H7 (cell line): Measurements from ENCODE around the gene DUSP8. TPM values are rescaled to one million over a fixed set of nuclear protein-coding genes. Genes with fewer than 3 reads are reported as not detected.
"Not testable (repeated sequence)": the region's sequence is repeated elsewhere in the genome, so short reads cannot be mapped to it uniquely, and the experiment has no call there.

ENCODE experiments used
- DNase-seq: peaks from one replicate; pipeline ENCODE4 v3.0.0; 2012
- H3K27me3 ChIP-seq: 2 replicates; pipeline ENCODE4 v1.6.0; 2011; ENCODE audit warnings: mild to moderate bottlenecking, low read length; ENCODE audit not compliant: control insufficient read depth, insufficient read depth
- H3K36me3 ChIP-seq: replicated peaks from 2 replicates; pipeline ENCODE4 v1.5.1; 2011; ENCODE audit warnings: low read length; ENCODE audit not compliant: control insufficient read depth, insufficient read depth
- H3K4me3 ChIP-seq: 2 replicates; pipeline ENCODE4 v1.5.1; 2011; ENCODE audit warnings: low read depth, mild to moderate bottlenecking, control low read depth, low read length, moderate library complexity; ENCODE audit not compliant: insufficient read depth
- total RNA-seq: library from RNA; depleted of rRNA; stranded (reverse); fragments of >200 nt; shearing (Covaris generic); gene quantifications from 2 replicates; pipeline ENCODE4 v1.2.3, GENCODE V29; 2014

DUSP8 gene
- total RNA-seq, 1 experiment from 2014 or later, result 1.7 TPM

DNA sequence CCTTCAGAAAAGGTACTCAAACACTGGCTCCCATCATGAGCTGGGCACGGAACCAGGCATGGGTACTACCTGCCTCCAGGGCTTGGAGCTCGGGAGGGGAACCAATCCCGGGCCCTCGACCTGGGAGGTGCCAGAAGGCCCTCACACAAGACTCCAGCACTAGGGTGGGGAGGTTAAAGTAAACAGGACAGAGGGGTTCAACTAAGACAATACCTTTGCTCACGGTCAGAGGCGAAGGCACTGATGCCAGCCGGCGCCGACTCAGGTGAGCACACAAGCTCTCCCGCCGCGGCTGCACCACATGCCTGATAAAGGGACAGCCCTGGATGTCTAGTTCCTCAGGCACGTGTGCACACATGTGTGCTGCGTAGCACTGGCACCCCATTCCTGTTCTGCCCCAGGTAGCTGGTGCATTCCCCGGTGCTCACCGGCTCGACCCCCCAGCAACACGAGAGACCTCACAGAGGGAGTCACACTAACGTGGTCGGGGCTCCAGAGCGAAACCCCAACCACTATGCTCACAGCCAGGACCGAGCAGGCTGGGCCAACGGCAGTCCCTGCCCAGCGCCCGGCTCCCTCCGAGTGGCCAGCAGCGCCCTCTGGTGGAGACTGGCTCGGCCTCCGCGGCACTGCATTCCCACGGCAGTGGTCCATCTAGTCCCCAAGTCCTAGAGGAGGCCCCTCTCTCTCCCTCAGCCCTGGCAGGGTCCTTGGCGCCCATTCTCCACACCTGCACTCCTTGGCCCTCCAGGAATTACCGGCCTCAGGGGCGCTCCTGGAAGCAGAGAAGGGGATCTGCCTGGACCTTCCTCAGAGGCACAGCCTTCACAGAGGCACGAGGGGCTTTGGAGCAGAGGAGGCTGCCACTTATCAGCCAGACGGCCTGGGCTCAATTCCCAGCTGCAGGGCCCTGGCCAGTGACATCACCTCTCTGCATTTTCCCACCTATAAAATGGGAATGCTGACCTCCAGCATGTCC is 56.7 kb downstream of the DUSP8 start:
- Histone ChIP-seq H3K36me3 (no peaks in the 10 kb centered on the region; the same call in 1 of the 2 replicates), H3K27me3 (no peaks in the 10 kb centered on the region), H3K4me3 (no peak overlapping the region)
- peak; percentile 98 for DNase-seq

DNA sequence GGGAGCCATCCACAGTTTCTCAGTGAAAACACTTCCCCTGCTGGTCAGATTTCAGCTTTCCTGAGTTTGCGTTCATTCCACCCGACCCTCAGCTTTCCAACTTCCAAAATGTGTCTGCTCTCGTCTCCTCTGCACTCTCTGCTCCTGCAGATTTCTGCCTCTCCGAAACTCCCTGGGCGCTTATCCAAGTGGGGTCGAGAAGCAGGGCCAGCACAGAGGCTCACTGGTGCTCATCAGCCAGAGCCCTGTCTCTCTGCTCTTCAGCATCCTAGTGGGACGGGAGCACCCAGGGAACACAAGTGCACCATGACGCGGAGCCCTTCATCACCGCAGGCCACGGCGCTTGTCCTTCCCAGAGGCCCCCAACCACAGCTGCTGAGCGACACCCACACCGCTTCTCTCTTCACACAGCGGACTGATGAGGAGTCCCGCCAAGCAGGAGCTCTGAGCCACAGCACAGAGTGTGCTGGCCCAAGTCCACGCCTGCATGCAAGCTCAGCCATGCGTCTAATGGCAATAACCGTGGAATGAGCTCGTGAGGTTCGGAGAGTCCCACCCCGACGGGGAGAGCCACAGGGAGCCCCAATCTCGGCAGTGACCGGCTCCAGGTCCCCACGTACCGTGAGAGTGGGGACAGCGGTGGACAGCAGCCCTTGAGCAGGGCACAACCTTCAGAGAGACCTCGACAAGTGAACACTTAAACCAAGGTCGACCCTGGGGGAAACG is 57.6 kb downstream of the DUSP8 start:
- no peaks in the 10 kb centered on the region; the same call in 1 of the 2 replicates for H3K36me3 ChIP-seq
- H3K27me3 ChIP-seq, result no peaks in the 10 kb centered on the region
- no peak overlapping the region for H3K4me3 ChIP-seq
- no peak for DNase-seq

DNA sequence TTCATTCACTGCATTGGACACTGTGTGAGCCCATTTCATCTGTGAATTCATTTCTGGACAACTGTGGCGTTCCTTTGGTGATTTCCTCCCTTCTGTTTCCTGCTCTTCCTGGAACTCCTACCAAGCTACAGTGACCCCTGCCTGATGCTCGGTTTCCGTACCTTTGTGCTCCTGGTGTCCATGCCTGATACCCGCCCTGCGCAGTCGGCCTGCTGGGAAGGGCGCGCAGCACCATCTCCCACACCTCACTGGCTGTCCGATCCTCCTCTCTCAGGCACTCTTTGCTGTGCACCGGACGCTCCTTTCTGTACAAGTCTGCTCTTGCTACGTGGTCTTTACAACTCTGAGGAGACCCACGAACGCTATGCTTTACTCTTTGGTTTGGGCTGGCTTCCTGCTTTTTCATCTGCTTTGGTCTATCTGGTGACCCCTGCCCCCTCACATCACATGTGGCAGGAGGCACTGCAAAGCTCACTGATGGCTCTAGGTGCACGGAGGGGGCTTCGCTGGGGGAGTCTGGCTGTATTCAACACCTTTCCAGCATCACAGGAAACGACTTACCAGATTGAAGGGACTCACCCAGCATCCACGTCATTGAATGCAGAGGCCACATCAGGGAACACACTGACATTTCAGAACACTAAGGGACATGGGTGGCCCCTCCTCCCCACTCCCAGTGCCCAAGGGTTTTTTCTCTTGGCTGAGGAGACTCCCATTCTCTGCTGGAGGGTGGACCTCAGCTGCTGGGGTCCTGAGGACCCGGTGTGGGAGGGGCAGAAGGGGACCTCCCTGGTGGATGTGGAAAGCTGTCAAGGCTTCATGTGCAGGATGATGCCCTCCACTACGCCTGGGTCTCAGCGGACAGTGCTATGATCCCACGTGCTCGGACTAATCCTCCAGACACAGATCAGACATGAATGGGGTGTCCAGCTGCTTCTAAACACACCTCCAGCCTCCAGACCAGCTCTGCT is 58.5 kb downstream of the DUSP8 start:
- DNase-seq, result no peak
- Histone ChIP-seq H3K36me3 (no peaks in the 10 kb centered on the region), H3K4me3 (no peak overlapping the region), H3K27me3 (no peaks in the 10 kb centered on the region)

DNA sequence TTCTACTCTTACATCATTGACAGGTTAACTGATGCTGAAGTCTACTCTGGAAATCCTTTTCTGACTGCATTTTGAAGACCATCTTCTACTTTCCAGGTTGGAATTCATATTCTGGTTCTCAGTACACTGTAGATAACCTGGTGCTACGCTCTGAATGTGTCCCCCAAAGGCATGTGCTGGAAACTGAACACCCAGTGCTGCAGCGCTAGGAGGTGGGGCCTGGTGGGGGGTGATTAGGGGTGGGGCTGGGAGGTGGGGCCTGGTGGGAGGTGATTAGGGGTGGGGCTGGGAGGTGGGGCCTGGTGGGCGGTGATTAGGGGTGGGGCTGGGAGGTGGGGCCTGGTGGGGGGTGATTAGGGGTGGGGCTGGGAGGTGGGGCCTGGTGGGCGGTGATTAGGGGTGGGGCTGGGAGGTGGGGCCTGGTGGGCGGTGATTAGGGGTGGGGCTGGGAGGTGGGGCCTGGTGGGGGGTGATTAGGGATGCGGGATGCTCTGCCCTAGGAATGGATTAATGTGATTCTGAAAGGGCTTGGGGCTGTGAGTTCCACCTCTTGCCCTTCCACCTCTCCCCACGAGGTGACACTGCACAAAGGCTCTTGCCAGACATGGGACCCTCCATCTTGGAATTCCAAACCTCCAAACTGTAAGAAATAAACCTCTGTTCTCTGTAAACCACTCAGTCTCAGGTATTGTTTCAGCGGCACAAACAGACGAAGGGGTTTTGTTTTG is 59.4 kb downstream of the DUSP8 start:
- H3K4me3 ChIP-seq, H3K27me3 ChIP-seq, H3K36me3 ChIP-seq: not testable (repeated sequence)
- peak; percentile 96 for DNase-seq

DNA sequence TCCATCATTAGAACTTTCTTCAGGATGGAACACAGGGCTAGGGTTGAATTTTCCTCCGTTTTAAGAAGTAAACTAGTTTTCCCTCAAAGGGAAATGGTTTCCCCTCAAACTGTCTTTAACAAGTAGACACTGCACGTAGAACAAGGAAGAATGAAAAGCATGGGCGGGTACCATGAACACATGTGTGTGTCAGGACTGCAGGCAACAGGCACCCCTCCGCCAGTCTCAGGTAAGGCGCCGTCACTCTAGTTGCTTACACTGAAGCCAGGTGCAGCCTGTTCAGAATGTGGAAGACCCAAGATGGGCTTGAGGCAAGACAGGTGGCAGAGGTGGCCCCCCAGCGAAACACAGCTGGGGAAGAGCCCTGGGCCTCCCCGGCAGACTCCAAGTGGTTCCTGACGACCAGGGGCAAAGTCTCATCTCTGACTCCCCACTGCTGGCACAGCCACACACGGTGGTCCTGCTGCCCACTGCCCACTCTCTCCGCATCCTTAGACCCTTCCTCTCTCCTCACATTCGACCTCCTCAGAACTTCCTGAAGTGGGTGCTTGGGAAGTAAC is 60.1 kb downstream of the DUSP8 start:
- DNase-seq, result no peak
- H3K4me3 ChIP-seq, result no peak overlapping the region
- no peaks in the 10 kb centered on the region for H3K36me3 ChIP-seq

DNA sequence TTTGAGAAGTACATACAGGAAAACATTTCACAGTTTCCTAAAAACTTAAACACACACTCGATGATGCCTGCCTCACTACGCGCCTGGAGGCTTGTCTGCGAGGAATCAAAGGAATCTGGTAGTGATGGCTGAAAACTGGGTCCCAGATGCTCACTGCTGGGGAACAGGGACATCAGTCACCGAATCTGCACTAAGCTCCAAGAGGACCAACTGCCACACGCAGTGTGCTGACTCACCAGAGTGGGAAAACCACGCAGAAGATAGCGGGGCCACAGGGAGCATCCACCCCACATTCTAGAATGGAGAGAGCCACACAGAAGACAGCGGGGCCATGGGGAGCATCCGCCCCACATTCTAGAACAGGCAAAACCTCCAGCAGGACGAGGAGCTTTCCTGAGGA is 61.1 kb downstream of the DUSP8 start:
- H3K36me3 ChIP-seq, result no peaks in the 10 kb centered on the region
- H3K4me3 ChIP-seq, result no peak overlapping the region
- no peak for DNase-seq
- no peaks in the 10 kb centered on the region for H3K27me3 ChIP-seq

More for the DNA sequence above, 60.1 kb downstream of the DUSP8 start:
- no peaks in the 10 kb centered on the region for H3K27me3 ChIP-seq

DNA sequence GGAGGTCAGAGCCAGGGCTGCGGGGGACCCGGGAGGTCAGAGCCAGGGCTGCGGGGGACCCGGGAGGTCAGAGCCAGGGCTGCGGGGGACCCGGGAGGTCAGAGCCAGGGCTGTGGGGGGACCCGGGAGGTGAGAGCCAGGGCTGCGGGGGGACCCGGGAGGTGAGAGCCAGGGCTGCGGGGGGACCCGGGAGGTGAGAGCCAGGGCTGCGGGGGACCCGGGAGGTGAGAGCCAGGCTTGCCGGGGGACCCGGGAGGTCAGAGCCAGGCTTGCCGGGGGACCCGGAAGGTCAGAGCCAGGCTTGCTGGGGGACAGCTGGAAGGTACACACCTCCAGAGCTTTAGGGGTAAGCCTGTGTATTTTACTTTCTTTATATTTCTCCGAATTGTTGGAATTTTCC is 61.7 kb downstream of the DUSP8 start:
- not testable (repeated sequence) for H3K36me3 ChIP-seq, H3K27me3 ChIP-seq, DNase-seq, H3K4me3 ChIP-seq

DNA sequence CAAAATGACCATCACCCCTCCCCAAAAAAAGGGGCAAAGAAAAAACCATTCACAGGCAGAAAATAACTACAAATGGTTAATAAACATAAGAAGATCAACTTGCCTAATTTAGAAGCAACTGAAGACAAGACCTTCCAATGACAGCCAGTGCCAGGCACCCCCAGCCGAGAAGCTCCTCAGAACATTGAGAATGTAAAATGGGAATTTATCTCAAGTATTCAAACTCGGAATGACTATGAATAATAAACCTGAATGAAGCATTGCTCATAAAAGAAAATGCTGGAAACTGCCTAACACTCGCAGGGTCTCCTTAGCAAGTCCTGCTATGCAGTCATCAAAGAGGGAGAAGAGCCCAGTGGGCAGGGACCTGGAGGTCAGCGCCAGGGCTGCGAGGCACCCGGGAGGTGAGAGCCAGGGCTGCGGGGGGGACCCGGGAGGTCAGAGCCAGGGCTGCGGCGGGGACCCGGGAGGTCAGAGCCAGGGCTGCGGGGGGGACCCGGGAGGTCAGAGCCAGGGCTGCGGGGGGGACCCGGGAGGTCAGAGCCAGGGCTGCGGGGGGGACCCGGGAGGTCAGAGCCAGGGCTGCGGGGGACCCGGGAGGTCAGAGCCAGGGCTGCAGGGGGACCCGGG is 62.3 kb downstream of the DUSP8 start:
- DNase-seq, result no peak
- H3K36me3 ChIP-seq, result no peaks in the 10 kb centered on the region
- no peaks in the 10 kb centered on the region for H3K27me3 ChIP-seq
- H3K4me3 ChIP-seq, result no peak overlapping the region

DNA sequence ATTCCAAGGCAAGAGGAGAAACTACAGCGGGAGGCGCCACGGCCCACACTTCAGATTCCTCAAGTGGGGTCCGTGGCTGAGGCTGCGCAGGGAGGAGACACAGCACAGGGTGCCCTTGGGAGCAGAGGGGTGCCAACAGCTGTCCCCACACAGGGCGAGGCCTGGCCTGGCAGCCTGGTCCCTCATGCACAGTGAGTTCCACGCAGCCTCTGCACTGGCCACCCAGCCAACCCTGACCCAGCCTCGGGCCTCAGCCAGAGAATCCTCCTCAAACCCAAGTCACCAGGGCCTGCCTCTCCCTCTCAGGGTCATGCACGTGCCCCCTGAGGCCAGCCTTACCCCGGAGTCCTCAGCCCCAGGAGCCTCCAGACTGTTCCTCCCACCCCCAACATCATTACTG is 63.1 kb downstream of the DUSP8 start:
- no peaks in the 10 kb centered on the region for H3K36me3 ChIP-seq
- H3K27me3 ChIP-seq, result no peaks in the 10 kb centered on the region
- no peak overlapping the region for H3K4me3 ChIP-seq
- DNase-seq, result no peak

DNA sequence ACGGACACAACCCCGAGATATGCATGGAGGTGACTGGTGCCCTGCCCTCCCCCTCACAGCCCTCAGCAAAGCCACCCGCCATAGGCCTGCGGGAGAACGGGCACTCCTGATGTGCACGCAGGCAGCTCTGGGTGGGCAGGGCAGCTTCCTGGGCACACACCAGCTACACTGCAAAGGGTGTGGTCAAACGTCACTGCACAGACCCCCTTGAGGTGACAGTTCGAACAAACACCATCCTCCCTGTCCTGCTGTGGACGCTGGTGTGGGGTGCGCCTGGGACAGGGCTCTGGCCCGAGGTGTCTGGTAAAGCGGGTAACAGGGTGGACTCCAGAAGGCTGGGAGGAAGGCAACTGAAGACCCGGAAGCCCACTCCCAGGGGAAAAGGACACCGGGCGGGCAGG is 63.6 kb downstream of the DUSP8 start:
- Histone ChIP-seq H3K36me3 (no peaks in the 10 kb centered on the region), H3K27me3 (no peaks in the 10 kb centered on the region), H3K4me3 (no peak overlapping the region)
- DNase-seq, result no peak

DNA sequence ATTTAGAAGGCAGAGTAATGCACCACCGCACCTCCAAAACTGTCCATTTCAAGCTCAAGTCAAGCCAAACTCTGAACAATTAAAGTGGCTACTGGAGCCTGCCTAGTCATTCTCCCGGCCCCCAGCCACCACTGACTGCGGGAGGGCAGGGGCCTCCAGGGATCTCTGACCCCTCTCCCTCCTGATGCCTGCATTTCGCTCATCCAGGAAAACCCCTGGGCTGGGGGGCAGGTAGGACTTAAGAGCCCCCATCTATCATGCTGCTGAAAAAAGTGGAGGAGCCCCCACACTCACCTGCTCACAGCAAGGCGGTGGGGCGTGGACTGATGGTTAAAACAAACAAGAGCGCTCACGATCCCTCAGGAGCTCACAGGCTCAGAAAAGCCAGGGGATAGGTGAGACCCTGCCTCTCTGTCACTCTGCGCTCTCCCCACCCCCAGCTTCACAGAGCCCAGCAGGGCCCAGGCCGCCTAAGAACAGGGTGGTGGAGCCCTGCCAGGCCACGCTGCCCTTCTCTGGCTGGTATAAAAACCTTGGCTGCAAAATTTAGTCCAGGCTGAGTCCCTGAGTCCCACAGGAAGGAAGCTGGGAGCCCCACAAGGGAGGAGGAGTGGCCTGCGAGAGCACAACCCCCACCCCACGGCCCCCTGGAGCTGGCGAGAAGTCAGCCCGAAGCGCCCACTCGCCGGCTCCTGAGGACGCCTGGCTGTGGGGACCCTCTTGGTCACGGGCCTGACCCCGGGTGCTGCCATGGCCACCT is 64.5 kb downstream of the DUSP8 start:
- peak; percentile 84 for DNase-seq
- H3K27me3 ChIP-seq, result no peaks in the 10 kb centered on the region
- H3K4me3 ChIP-seq, result no peak overlapping the region
- no peaks in the 10 kb centered on the region for H3K36me3 ChIP-seq

DNA sequence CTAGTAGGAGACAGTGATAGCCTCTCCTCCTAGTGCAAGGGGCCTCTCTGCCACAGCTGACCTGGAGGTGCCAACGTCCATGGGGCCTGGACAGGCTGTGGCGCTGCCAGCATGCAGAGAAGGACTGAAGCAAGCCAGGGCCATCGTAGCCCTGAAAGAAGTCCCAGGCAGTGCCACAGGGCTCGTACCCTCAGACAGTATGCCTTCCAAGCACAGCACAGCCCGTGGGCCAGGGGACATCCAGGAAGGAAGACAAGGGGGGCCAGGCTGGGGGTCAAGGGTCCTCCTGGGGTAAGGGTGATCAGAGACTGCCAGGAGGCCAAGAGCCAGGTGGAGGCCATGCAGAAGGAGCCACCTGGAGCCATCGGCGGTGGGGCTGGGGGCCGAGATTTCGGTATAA is 65.1 kb downstream of the DUSP8 start:
- no peak for DNase-seq
- H3K36me3 ChIP-seq, result no peaks in the 10 kb centered on the region

More for the DNA sequence above, 65.1 kb downstream of the DUSP8 start:
- H3K27me3 ChIP-seq, result no peaks in the 10 kb centered on the region
- H3K4me3 ChIP-seq, result no peak overlapping the region
